ENCODE data around the gene ELL.

DNA sequence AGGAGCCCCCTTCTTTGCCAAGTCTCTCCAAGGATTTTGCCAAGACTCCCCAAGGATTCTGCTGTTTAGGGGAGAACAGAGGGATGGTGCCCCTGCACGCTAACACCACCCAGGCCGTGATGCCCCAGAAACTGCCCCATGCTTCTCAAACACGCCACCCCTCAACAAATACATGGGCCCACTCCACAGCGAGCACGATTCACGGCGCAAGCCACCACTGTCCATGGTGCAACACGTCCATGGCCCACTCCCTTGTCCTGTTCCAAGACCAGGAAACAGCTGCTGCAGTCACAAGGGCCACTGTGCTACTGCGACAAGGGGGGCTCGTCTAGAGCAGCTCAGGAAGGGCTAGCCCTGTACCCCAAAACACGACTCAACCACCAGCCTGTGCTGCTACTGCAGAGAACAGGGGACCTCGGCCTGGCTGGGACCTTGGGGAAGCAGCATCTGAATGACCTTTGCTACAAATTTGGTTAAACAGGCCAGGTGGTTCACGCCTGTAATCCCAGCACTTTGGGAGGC, 47.4 kb downstream of the ELL start:
- TF ChIP-seq EZH2 (IDR thresholded peaks at IDR 0.05; ENCODE audit: low read depth, unreplicated experiment): no peak
- TF ChIP-seq, protein P1, sequence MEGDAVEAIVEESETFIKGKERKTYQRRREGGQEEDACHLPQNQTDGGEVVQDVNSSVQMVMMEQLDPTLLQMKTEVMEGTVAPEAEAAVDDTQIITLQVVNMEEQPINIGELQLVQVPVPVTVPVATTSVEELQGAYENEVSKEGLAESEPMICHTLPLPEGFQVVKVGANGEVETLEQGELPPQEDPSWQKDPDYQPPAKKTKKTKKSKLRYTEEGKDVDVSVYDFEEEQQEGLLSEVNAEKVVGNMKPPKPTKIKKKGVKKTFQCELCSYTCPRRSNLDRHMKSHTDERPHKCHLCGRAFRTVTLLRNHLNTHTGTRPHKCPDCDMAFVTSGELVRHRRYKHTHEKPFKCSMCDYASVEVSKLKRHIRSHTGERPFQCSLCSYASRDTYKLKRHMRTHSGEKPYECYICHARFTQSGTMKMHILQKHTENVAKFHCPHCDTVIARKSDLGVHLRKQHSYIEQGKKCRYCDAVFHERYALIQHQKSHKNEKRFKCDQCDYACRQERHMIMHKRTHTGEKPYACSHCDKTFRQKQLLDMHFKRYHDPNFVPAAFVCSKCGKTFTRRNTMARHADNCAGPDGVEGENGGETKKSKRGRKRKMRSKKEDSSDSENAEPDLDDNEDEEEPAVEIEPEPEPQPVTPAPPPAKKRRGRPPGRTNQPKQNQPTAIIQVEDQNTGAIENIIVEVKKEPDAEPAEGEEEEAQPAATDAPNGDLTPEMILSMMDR (conservative IDR thresholded peaks at IDR 0.05; ENCODE audit: low read depth in 2 of 2): no peak
- TF ChIP-seq EZH2phosphoT487 (IDR thresholded peaks at IDR 0.05; ENCODE audit: unreplicated experiment): no peak
- no peak for TF ChIP-seq ZNF114 (CRISPR knock-in tag; IDR thresholded peaks at IDR 0.05)
- no peak for TF ChIP-seq POLR2AphosphoS5 (IDR thresholded peaks at IDR 0.05; ENCODE audit: low read depth)
- no peak for TF ChIP-seq CREB1 (CRISPR knock-in tag; IDR thresholded peaks at IDR 0.05; ENCODE audit: low read depth)
- TF ChIP-seq, protein P2, sequence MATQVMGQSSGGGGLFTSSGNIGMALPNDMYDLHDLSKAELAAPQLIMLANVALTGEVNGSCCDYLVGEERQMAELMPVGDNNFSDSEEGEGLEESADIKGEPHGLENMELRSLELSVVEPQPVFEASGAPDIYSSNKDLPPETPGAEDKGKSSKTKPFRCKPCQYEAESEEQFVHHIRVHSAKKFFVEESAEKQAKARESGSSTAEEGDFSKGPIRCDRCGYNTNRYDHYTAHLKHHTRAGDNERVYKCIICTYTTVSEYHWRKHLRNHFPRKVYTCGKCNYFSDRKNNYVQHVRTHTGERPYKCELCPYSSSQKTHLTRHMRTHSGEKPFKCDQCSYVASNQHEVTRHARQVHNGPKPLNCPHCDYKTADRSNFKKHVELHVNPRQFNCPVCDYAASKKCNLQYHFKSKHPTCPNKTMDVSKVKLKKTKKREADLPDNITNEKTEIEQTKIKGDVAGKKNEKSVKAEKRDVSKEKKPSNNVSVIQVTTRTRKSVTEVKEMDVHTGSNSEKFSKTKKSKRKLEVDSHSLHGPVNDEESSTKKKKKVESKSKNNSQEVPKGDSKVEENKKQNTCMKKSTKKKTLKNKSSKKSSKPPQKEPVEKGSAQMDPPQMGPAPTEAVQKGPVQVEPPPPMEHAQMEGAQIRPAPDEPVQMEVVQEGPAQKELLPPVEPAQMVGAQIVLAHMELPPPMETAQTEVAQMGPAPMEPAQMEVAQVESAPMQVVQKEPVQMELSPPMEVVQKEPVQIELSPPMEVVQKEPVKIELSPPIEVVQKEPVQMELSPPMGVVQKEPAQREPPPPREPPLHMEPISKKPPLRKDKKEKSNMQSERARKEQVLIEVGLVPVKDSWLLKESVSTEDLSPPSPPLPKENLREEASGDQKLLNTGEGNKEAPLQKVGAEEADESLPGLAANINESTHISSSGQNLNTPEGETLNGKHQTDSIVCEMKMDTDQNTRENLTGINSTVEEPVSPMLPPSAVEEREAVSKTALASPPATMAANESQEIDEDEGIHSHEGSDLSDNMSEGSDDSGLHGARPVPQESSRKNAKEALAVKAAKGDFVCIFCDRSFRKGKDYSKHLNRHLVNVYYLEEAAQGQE (IDR thresholded peaks at IDR 0.05; ENCODE audit: unreplicated experiment): no peak
- TF ChIP-seq, protein P3, sequence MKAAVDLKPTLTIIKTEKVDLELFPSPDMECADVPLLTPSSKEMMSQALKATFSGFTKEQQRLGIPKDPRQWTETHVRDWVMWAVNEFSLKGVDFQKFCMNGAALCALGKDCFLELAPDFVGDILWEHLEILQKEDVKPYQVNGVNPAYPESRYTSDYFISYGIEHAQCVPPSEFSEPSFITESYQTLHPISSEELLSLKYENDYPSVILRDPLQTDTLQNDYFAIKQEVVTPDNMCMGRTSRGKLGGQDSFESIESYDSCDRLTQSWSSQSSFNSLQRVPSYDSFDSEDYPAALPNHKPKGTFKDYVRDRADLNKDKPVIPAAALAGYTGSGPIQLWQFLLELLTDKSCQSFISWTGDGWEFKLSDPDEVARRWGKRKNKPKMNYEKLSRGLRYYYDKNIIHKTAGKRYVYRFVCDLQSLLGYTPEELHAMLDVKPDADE (IDR thresholded peaks at IDR 0.05): no peak
- no peak for TF ChIP-seq NANOG (IDR thresholded peaks at IDR 0.05; ENCODE audit: borderline replicate concordance)
- TF ChIP-seq JUNB (IDR thresholded peaks at IDR 0.05; ENCODE audit: unreplicated experiment): no peak
- no peak for TF ChIP-seq ZNF331 (CRISPR knock-in tag; IDR thresholded peaks at IDR 0.05; ENCODE audit: low read depth)
- no peak for TF ChIP-seq STAT1 (IDR thresholded peaks at IDR 0.05; ENCODE audit: unreplicated experiment)
- TF ChIP-seq, protein P4, sequence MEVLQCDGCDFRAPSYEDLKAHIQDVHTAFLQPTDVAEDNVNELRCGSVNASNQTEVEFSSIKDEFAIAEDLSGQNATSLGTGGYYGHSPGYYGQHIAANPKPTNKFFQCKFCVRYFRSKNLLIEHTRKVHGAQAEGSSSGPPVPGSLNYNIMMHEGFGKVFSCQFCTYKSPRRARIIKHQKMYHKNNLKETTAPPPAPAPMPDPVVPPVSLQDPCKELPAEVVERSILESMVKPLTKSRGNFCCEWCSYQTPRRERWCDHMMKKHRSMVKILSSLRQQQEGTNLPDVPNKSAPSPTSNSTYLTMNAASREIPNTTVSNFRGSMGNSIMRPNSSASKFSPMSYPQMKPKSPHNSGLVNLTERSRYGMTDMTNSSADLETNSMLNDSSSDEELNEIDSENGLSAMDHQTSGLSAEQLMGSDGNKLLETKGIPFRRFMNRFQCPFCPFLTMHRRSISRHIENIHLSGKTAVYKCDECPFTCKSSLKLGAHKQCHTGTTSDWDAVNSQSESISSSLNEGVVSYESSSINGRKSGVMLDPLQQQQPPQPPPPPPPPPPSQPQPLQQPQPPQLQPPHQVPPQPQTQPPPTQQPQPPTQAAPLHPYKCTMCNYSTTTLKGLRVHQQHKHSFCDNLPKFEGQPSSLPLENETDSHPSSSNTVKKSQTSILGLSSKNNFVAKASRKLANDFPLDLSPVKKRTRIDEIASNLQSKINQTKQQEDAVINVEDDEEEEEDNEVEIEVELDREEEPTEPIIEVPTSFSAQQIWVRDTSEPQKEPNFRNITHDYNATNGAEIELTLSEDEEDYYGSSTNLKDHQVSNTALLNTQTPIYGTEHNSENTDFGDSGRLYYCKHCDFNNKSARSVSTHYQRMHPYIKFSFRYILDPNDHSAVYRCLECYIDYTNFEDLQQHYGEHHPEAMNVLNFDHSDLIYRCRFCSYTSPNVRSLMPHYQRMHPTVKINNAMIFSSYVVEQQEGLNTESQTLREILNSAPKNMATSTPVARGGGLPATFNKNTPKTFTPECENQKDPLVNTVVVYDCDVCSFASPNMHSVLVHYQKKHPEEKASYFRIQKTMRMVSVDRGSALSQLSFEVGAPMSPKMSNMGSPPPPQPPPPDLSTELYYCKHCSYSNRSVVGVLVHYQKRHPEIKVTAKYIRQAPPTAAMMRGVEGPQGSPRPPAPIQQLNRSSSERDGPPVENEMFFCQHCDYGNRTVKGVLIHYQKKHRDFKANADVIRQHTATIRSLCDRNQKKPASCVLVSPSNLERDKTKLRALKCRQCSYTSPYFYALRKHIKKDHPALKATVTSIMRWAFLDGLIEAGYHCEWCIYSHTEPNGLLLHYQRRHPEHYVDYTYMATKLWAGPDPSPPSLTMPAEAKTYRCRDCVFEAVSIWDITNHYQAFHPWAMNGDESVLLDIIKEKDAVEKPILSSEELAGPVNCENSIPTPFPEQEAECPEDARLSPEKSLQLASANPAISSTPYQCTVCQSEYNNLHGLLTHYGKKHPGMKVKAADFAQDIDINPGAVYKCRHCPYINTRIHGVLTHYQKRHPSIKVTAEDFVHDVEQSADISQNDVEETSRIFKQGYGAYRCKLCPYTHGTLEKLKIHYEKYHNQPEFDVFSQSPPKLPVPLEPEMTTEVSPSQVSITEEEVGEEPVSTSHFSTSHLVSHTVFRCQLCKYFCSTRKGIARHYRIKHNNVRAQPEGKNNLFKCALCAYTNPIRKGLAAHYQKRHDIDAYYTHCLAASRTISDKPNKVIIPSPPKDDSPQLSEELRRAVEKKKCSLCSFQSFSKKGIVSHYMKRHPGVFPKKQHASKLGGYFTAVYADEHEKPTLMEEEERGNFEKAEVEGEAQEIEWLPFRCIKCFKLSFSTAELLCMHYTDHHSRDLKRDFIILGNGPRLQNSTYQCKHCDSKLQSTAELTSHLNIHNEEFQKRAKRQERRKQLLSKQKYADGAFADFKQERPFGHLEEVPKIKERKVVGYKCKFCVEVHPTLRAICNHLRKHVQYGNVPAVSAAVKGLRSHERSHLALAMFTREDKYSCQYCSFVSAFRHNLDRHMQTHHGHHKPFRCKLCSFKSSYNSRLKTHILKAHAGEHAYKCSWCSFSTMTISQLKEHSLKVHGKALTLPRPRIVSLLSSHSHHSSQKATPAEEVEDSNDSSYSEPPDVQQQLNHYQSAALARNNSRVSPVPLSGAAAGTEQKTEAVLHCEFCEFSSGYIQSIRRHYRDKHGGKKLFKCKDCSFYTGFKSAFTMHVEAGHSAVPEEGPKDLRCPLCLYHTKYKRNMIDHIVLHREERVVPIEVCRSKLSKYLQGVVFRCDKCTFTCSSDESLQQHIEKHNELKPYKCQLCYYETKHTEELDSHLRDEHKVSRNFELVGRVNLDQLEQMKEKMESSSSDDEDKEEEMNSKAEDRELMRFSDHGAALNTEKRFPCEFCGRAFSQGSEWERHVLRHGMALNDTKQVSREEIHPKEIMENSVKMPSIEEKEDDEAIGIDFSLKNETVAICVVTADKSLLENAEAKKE (CRISPR knock-in tag; IDR thresholded peaks at IDR 0.05): no peak
